Esophagus squamous epithelium (tissue), 5 donors: ENCODE results near the gene PLCXD1. TPM values are rescaled to one million over a fixed set of nuclear protein-coding genes. Genes with fewer than 3 reads are reported as not detected.
"Not testable (repeated sequence)": the region's sequence is repeated elsewhere in the genome, so short reads cannot be mapped to it uniquely, and the experiment has no call there.

Experiments used
- DNase-seq: peaks from one replicate; lab custom pipeline; 2025; lab: John Stamatoyannopoulos, UW
- H3K27ac ChIP-seq, 4 donors: fragments of 200-600 bp; sonication (generic); one replicate each; pipeline ENCODE4 v1.5.1; 2016 to 2019; ENCODE audit warnings: mild to moderate bottlenecking in 1 of 4
- H3K27me3 ChIP-seq, 4 donors: fragments of 200-600 bp; sonication (generic); 1 replicate in 3 of 4; 2 replicates in 1 of 4; pipeline versions ENCODE4 v1.5.1 to v1.6.0; 2017 to 2021; ENCODE audit warnings: antibody characterized with exemption in 1 of 4
- H3K36me3 ChIP-seq, 3 donors: fragments of 200-600 bp; sonication (generic); one replicate each; pipeline ENCODE4 v1.5.1; 2016 to 2019
- H3K4me1 ChIP-seq, 3 donors: fragments of 200-600 bp; sonication (generic); one replicate each; pipeline ENCODE4 v1.5.1; 2017 to 2019
- H3K4me3 ChIP-seq, 4 donors: fragments of 200-600 bp; sonication (generic); 1 replicate in 3 of 4; 2 replicates in 1 of 4; pipeline ENCODE4 v1.5.1; 2016 to 2019; ENCODE audit warnings: mild to moderate bottlenecking in 2 of 4, moderate library complexity in 1 of 4
- H3K9me3 ChIP-seq, 3 donors: fragments of 200-600 bp; sonication (generic); one replicate each; pipeline ENCODE4 v1.5.1; 2016 to 2019
- POLR2A ChIP-seq, 4 donors: fragments of 450-650 bp; IDR thresholded peaks; one replicate each; pipeline ENCODE4 v1.6.1; 2017; ENCODE audit warnings: antibody characterized with exemption in 4 of 4, mild to moderate bottlenecking in 4 of 4, moderate library complexity in 3 of 4
- WGBS, 2 donors: methylation state at CpG; one replicate each; pipeline ENCODE4 v1.1.5; 2018; 5-methylcytosine and 5-hydroxymethylcytosine counted together
- intact Hi-C: fragments of 100-400 bp; cut with DNase I; formaldehyde crosslinking; loops from one replicate; pipeline ENCODE4 v1.15.0; 2022
- total RNA-seq, 4 donors: library from RNA; depleted of rRNA; stranded (reverse); fragments of >200 nt; gene quantifications; one replicate each; pipeline ENCODE4 v1.1.0, GENCODE V29; 2016
- TF ChIP-seq, protein P1 (sequence below), 6 experiments: fragments of 450-650 bp in 4 of 6; fragments of 200-600 bp in 2 of 6; sonication (generic) in 2 of 6; IDR thresholded peaks; one replicate each; pipeline ENCODE4 v1.5.1; 2016 to 2019; ENCODE audit warnings: antibody characterized with exemption in 6 of 6, mild to moderate bottlenecking in 4 of 6, moderate library complexity in 4 of 6
- donor health status: DM: yes; HTN: yes; CAD: no.

The PLCXD1 gene
- total RNA-seq, 4 donors from 2014 or later, result 5.7 to 27.1 (median 18.3) TPM

DNA sequence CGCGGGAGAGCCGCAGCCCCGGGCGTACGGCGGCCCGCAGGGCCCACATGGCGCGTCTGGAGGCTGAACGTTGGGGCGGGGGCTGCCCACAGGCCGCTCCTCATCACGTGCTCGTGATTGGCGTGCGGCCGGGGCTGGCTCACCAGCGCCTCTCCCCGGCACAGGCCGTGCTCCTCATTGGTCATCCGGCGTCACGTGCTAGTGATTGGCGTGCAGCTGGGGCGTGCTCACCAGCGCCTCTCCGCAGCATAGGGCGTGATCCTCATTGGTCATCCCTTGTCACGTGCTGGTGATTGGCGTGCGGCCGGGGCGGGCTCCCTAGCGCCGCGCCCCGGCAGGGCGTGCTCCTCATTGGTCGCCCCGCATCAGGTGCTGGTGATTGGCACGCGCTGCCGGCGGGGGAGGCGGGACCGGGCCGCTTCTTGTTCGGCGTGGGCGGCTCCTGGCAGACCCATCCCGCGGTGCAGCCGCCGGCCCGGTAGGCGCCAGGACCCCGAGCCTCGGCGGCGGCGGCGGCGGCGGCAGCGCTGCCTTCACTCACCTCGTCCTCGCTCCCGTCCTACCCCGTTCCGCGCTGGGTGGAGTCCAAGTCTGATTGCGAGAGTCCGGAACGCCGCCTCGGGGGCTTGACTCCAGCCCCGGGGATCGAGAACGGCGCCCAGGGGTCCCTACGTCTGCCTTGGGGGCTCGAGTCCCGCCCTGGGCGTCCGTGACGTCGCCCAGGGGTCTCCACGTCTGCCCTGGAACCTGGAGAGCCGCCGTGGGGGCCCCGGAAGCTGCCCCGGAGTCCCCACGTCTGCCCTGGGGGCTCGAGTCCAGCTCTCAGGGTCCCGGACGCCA lies 37.8 kb downstream of the PLCXD1 start, which contains the start of gene GTPBP6:
Gene GTPBP6 (minus strand): TSS at position 58 of the 840 bp plus-strand sequence. CDS start 9 bp downstream, at position 49.
- 0% methylated on average over 29 of the region's 97 CpGs; no CpG with 5 or more reads in 1 of the 2 donors for WGBS, 2 donors
- peak within 1 kb of the TSS; percentile 96 to 100 (median 99) for H3K27ac ChIP-seq
- H3K27me3 ChIP-seq, result peaks cover 0 to 1% (median 0%) of the 10 kb centered on the region in 4 donors
- intact Hi-C loops, result no loop called here
- H3K36me3 ChIP-seq, result peaks cover 3 to 27% (median 4%) of the 10 kb centered on the region in 3 donors
- H3K4me1 ChIP-seq, result peaks cover 14 to 46% (median 20%) of the 10 kb centered on the region in 3 donors
- no peak for DNase-seq
- peak in 3 of 4 donors; percentile 17 to 86 (median 65) for TF ChIP-seq POLR2A (IDR thresholded peaks at IDR 0.05)
- TF ChIP-seq, protein P1, sequence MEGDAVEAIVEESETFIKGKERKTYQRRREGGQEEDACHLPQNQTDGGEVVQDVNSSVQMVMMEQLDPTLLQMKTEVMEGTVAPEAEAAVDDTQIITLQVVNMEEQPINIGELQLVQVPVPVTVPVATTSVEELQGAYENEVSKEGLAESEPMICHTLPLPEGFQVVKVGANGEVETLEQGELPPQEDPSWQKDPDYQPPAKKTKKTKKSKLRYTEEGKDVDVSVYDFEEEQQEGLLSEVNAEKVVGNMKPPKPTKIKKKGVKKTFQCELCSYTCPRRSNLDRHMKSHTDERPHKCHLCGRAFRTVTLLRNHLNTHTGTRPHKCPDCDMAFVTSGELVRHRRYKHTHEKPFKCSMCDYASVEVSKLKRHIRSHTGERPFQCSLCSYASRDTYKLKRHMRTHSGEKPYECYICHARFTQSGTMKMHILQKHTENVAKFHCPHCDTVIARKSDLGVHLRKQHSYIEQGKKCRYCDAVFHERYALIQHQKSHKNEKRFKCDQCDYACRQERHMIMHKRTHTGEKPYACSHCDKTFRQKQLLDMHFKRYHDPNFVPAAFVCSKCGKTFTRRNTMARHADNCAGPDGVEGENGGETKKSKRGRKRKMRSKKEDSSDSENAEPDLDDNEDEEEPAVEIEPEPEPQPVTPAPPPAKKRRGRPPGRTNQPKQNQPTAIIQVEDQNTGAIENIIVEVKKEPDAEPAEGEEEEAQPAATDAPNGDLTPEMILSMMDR (IDR thresholded peaks at IDR 0.05), result peak in 1 of 6 experiments; percentile 28
- H3K4me3 ChIP-seq, result peak within 1 kb of the TSS; percentile 90 to 98 (median 96)
- no peaks in the 10 kb centered on the region for H3K9me3 ChIP-seq

DNA sequence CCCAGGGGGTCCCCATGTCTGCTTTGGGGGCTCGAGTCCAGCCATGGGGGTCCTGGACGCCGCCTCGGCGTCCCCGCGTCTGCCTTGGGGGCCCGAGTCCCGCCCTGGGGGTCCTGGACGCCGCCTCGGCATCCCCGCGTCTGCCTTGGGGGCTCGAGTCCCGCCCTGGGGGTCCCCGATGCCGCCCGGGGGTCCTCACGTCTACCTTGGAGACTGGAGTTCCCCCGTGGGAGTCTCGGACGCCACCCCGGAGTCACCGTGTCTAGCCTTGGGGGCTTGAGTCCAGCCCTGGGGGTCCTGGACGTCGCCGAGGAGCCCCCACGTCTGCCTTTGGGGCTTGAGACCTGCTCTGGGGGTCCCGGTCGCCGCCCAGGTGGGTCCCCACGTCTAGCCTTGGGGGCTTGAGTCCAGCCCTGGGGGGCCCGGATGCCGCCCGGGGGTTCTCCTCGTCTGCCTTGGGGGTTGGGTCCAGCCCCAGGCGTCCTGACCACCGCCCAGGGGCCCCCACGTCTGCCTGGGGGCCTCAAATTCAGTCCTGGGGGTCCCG lies 38.5 kb downstream of the PLCXD1 start:
- DNase-seq, result no peak

DNA sequence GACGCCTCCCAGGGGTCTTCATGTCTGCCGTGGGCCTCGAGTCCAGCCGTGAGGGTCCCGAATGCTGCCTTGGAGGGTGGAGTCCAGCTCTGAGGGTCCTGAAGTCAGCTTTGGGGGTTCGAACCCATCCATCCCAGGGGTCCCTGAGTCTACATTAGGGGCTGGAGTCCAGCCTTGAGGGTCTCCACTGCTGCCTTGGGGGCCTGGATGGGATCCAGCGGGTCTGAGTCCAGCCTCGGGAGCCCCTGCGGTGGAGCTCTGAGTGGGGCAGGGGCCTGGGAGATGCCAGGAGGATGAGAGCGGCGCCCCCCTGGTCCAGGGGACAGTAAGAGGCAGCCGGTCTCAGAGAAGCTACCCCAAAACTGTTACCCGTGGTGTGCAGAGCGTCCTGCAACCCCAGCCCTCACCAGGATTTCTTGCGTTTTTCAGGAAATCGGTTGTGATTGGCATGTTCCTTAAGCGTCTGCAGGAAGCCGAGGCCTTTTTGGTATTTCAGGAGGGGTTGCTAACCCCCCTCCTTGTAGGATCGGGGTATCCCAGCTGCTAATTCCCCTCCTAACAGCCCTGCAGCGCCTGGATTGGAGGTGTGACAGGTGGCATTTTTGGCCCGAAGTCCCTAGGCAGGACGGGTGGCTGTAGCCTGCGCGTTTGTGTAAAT lies 39.1 kb downstream of the PLCXD1 start:
- peak overlapping the region in 3 of 4 donors; percentile 94 to 100 (median 97) for H3K27ac ChIP-seq
- peak overlapping the region; percentile 90 to 98 (median 96) for H3K4me3 ChIP-seq
- WGBS, 2 donors, result 10 to 20% methylated on average over 2 to 11 of the region's 24 CpGs
- peaks cover 0 to 7% (median 0%) of the 10 kb centered on the region in 4 donors for H3K27me3 ChIP-seq
- H3K36me3 ChIP-seq, result peaks cover 0 to 14% (median 0%) of the 10 kb centered on the region in 3 donors
- no peak for DNase-seq
- H3K9me3 ChIP-seq, result no peaks in the 10 kb centered on the region
- peaks cover 14 to 46% (median 20%) of the 10 kb centered on the region in 3 donors for H3K4me1 ChIP-seq
- intact Hi-C loops, result no loop called here
- no peak for TF ChIP-seq POLR2A (IDR thresholded peaks at IDR 0.05)
- TF ChIP-seq, protein P1 (IDR thresholded peaks at IDR 0.05), result no peak

More for the DNA sequence above, 38.5 kb downstream of the PLCXD1 start:
- H3K27ac ChIP-seq, result peak overlapping the region; percentile 94 to 100 (median 98)
- peak overlapping the region; percentile 90 to 98 (median 96) for H3K4me3 ChIP-seq
- TF ChIP-seq, protein P1 (IDR thresholded peaks at IDR 0.05), result no peak
- no peak for TF ChIP-seq POLR2A (IDR thresholded peaks at IDR 0.05)
- WGBS, 2 donors, result no CpG with 5 or more reads among the region's 41 CpGs
- H3K4me1 ChIP-seq, result peaks cover 14 to 46% (median 20%) of the 10 kb centered on the region in 3 donors
- intact Hi-C loops, result no loop called here
- peaks cover 0 to 20% (median 0%) of the 10 kb centered on the region in 3 donors for H3K36me3 ChIP-seq
- H3K9me3 ChIP-seq, result no peaks in the 10 kb centered on the region
- peaks cover 0 to 5% (median 0%) of the 10 kb centered on the region in 4 donors for H3K27me3 ChIP-seq

DNA sequence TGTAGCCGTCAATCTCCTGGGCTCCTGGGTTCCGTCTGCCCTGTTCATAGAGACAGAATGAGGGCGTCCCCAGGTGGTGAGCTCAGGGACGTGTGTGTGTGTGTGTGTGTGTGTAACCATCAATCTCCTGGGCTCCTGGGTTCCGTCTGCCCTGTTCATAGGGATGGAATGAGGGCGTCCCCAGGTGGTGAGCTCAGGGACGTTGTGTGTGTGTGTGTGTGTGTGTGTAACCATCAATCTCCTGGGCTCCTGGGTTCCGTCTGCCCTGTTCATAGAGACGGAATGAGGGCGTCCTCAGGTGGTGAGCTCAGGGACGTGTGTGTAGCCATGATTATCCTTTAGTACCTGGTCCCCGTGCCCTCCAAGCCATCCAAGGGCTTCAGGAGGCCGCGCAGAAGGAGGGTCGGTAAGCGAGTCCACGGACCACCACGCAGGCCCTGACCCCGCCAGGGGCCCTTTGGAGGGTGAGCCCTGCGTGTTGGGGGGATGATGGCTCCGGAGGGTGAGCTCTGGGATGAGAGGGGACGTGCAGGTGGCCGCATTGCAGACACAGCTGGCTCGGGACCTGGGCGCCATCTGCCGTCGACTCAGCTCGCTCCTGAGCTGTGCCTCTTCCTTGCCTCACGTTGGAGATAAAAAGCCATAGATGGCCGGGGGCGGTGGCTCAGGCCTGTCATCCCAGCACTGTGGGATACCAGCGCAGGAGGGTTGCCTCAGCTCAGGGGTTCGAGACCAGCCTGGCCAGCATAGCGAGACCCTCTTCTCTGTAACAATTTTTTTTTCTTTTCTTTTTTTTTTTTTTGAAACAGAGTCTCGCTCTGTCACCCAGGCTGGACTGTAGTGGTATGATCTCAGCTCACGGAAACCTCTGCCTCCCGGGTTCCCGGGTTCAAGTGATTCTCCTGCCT lies 42.8 kb downstream of the PLCXD1 start:
- TF ChIP-seq, protein P1 (IDR thresholded peaks at IDR 0.05), result no peak
- no peak for TF ChIP-seq POLR2A (IDR thresholded peaks at IDR 0.05)
- peaks cover 0 to 12% (median 0%) of the 10 kb centered on the region in 4 donors for H3K27me3 ChIP-seq
- peaks cover 14 to 28% (median 20%) of the 10 kb centered on the region in 3 donors for H3K4me1 ChIP-seq
- H3K36me3 ChIP-seq, result no peaks in the 10 kb centered on the region
- H3K27ac ChIP-seq, result no peak overlapping the region
- no peak overlapping the region for H3K4me3 ChIP-seq
- no peaks in the 10 kb centered on the region for H3K9me3 ChIP-seq
- no peak for DNase-seq
- 60 to 85% methylated on average over 21 to 23 of the region's 38 CpGs for WGBS, 2 donors
- intact Hi-C loops, result no loop called here

DNA sequence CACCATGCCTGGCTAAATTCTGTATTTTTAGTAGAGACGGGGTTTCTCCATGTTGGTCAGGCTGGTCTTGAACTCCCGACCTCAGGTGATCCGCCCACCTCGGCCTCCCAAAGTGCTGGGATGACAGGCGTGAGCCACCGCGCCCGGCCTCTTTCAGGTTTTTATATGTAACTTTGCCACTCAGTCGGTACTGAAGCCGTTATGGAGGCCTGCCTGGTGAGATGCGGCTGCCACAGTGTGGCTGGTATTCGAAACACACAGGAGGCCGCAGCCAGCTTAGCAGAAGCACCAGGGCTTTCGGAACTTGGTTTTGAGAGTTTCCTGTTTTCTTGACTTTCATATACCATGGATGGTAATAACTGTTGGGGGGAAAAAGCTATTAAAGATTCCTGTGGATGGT lies 43.5 kb downstream of the PLCXD1 start:
- intact Hi-C loops, H3K4me3 ChIP-seq, H3K36me3 ChIP-seq, H3K27ac ChIP-seq, H3K9me3 ChIP-seq, DNase-seq: not testable (repeated sequence)
- 74 to 89% methylated on average over 10 to 12 of the region's 14 CpGs for WGBS, 2 donors
- peaks cover 0 to 12% (median 0%) of the 10 kb centered on the region in 4 donors for H3K27me3 ChIP-seq
- H3K4me1 ChIP-seq, result peaks cover 13 to 25% (median 18%) of the 10 kb centered on the region in 3 donors
